PC-9 (cell line): ENCODE measurements around the gene RAB40C.

ENCODE experiments used
- CTCF ChIP-seq: fragments of 200-600 bp; sonication (generic); conservative IDR thresholded peaks from 2 replicates; pipeline ENCODE4 v1.6.1; 2017; ENCODE audit warnings: mixed run types, antibody characterized with exemption, mild to moderate bottlenecking, moderate library complexity
- EZH2 ChIP-seq: fragments of 200-600 bp; sonication (generic); IDR thresholded peaks from 2 replicates; pipeline ENCODE4 v1.8.0; 2017; ENCODE audit warnings: antibody characterized with exemption, low read depth

- TF ChIP-seq CTCF (no peak), EZH2 (no peak)
Observed at GRCh38 chr16:572865-573650, 16.8 kb upstream of the RAB40C start.
